Stimulated activated CD8-positive, alpha-beta memory T cell treated with anti-CD3 and anti-CD28 coated beads, Interleukin-7, amount 100 ng/mL, for 24 hours (primary cell): ENCODE measurements around the gene TMEM212.
"Not testable (repeated sequence)": the region's sequence is repeated elsewhere in the genome, so short reads cannot be mapped to it uniquely, and the experiment has no call there.

Source experiments
- DNase-seq: peaks from one replicate; pipeline ENCODE4 v3.0.0-alpha.2; 2020; ENCODE audit warnings: low read depth

Gene TMEM212

DNA sequence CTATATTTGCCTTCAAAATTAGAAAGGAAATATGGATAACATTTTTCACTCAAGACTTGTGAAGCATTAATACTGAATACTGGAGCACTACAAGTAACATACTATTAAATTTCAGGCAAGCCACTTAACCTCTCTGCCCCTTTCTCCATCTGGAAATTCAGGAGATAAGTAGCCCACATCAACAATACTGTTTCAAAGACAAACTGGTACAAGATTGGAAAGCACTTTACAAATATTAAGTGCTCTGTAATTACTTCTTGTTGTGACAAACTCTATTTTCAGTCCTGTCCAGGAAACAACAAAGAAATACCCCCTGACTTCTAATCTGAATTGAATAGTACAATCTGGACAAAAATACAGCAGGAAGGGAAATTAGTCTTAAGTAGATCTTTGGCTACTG, 49.3 kb downstream of the TMEM212 start:
- no peak for DNase-seq

DNA sequence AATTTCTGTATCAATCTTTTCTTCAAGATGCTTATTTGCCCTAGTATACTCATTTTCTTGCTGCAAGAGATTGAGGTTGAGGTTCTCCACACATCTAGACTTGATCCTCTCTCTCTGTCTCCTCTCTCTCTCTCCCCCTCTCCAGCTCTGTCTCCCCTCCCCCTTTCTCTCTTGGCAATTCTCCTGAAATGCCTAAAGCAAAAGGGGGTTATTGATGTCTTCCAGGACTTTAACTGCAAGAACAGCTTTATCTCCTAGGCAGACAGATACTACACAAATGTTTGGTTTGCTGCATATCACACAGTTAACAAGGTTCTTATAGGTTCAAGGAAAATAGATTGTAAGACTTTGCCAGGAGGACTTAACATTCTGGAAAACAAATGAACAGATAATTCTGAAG, 52.1 kb downstream of the TMEM212 start:
- DNase-seq: no peak

DNA sequence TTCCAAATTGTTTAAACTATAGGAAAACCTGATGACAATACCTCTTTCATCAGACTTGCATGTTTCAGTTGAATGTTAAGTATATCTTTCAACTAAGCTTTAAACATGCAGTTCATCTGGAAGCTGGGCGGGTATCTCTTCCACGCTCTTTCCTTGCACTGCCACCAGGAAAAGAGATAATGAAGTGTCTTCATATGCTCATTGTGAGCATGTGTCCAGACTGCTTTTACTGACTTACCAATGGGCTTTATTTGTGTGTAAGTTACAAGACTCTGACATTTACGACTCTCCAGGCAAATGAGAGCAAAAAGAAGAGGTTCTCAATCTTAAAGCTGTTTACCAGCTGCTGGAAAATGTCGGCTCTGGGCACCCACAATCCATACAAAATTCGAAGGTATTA, 52.8 kb downstream of the TMEM212 start:
- no peak for DNase-seq

DNA sequence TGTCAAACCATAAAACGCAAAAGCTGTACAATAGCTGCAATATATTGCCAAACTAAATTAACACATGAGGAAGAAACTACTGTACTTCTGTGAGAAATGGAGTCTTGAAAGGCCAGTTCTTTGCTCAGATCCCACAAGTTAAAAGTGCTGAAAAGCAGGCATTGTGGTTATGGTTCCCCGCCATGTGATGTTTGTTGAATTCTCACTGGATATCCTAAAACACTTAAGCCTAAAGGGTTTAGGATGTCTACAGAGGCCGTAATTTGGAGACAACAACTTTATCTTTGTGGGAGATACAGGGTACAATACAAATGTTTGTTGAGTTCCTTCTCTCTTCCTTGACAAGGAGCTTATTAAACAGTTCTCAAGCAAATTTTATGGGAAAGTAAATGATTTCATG, 53.2 kb downstream of the TMEM212 start:
- no peak for DNase-seq

DNA sequence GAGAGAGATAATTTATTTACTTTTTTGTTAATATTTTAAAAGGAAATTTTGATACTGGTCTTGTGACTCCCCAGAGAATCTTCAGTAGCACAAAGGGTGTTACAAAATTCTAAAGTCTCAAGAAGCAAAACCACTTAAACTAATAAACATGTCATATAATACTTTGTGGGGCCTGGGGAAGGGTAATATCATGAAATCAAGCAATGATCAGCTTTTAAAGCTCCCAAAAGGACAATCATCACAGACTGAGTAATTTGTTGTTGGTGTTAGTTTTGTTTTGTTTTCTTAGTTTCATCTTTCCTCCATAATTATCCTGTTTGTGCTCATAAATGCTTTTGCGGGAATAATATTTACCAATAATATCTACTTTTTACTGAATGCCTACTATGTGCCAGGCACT, 55.0 kb downstream of the TMEM212 start:
- DNase-seq: no peak

DNA sequence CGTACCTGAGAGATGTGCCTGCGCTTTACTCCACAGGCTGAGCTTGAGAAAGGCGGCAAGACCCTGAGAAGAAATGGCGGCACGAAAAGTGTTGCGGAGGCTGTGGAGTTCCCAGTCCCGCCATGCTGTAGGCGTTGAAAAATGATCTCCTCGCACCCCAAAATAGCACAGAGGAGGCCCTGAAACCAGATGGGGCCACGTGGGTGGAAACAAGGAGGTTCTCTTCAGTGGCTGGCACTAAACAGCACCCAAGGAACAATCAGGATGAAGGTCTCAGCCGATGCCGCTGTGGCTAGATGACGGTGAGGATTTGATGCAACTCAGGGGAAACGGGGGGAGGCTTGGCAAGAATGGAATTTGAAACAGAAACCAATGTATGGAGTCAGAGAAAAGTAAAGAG, 57.3 kb downstream of the TMEM212 start:
- DNase-seq: no peak

DNA sequence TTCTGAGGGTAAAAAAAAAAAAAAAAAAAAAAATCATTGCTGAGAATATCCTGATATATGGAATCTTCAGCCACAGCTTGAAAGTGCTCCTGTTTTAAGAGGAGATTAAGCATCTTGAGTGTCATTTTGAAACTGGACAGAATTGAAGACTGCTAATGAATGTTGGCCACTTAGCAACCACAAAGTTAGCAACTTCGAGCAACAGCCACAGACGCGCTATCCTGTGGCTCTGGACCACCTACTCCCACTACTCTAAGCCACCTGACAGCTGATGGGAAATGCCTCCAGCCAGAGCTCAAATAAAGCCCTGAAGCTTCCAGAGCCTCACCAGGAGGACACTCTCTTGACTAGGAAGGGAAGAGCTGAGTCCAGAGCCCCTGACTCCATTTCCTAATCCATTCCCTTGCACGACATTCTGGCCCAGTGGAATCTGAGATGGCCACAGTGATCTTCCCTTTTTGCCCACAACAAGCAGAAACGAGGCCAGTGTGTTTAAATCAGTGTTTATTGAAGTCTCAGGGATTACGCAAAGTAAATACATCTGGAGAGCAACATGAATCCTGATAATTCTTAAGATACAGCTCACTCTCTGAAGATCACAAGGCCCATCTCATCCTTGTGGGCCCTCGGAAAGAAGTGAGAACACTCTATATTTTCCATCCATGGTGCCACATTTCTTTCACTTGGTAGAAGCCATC, 58.6 kb downstream of the TMEM212 start:
- DNase-seq: no peak

DNA sequence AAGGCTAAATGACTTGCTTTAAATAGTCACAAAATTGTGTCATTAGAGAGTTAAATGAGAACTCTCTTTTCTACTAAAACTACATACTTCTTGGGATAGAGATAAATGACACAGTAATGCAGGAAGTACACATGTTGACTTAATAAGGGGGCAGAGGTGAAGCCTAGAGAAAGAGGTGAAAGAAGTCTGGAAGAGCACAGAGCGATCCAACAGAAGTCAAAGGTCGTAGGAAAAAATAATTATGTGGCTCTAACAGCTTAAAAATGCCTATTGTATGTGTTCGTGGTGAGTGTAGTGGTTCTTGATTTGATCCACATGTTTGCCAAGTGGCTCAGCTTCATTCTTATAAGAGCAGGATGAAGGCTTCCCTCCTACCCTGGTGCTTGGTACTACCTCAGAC, 61.7 kb downstream of the TMEM212 start:
- no peak for DNase-seq

DNA sequence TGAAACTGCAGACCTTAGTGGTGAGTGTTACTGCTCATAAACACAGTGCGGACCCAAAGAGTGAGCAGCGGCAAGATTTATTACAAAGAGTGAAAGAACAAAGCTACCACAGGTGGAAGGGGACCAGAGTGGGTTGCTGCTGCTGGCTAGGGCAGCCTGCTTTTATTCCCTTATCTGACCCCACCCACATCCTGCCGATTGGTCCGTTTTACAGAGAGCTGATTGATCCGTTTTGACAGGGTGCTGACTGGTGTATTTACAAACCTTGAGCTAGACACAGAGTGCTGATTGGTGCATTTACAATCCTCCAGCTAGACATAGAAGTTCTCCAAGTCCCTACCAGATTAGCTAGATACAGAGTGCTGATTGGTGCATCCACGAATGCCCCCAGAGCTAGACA, 63.4 kb downstream of the TMEM212 start:
- DNase-seq: not testable (repeated sequence)

DNA sequence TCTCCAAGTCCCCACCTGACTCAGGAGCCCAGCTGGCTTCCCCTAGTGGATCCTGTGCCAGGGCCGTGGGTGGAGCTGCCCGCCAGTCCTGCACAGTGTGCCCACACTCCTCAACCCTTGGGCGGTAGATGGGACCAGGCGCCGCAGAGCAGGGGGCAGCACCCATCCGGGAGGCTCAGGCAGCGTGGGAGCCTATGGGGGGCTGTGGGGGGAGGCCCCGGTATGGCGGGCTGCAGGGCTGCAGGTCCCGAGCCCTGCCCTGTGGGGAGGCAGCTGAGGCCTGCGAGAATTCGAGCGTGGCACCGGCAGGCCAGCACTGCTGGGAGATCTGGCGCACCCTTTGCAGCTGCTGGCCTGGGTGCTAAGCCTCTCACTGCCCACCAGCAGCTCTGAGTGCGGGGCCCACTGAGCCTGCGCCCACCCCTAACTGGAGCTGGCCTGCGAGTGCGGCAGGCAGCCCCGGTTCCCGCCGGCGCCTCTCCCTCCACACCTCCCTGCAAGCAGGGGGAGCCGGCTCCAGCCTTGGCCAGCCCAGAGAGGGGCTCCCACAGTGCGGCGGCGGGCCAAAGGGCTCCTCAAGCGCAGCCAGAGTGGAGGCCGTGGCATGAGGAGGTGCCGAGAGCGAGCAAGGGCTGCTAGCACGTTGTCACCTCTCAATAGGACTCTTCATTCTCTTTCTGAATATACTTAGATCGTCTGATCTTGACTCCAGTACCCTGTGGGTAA, 64.0 kb downstream of the TMEM212 start:
- DNase-seq: no peak

DNA sequence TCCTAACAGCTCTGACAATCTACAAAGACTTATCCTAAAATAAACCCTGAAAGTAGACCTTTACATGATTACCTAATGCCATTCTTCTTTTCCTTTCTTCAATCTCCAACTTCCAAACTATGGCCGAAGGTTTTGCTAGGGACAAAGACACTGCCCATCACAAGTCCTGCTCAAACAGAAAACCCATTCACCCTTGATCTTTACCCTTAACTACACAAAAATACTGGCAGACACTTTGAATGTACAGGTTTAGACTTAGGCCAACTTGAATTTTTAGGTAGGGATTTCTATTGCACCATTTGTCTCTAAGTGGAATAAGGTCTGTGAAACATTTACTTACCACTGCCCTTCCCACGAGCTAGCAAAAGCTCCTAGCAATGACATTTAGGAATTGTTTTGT, 64.6 kb downstream of the TMEM212 start:
- DNase-seq: no peak

DNA sequence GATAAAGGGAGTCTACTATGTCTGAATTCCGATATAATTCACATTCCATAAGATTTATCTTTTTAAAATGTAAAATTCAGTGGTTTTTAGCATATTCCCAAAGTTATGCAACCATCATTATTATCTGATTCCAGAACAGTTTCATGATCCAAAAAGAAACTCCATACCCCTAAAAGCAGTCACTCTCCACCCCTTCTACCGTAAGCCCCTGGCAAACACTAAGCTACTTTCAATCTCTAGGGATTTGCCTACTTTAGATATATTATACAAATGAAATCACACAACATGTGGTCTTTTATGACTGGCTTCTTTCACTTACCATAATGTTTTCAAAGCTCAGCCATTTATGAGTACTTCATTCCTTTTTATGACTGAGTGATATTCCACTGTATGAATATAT, 65.6 kb downstream of the TMEM212 start:
- no peak for DNase-seq
